Spinal cord (tissue), 10 donors: Measurements from ENCODE around the gene UMAD1. TPM values are rescaled to one million over a fixed set of nuclear protein-coding genes. Genes with fewer than 3 reads are reported as not detected.

Experiments used
- DNase-seq, 6 donors: peaks; one replicate each; pipeline versions ENCODE4 v3.0.0 to v3.0.0-alpha.2; 2013 to 2015; ENCODE audit warnings: low spot score in 6 of 6, low read depth in 4 of 6
- H3K27ac ChIP-seq: one replicate; pipeline ENCODE4 v1.5.1; 2013; ENCODE audit warnings: low read depth, low read length, control low read depth
- H3K27me3 ChIP-seq: one replicate; pipeline ENCODE4 v1.6.1; 2013; ENCODE audit warnings: low read length; ENCODE audit not compliant: control insufficient read depth, insufficient read depth
- H3K36me3 ChIP-seq: one replicate; pipeline ENCODE4 v1.6.1; 2013; ENCODE audit warnings: low read length; ENCODE audit not compliant: control insufficient read depth, insufficient read depth
- H3K4me1 ChIP-seq: one replicate; pipeline ENCODE4 v1.6.1; 2013; ENCODE audit warnings: low read length; ENCODE audit not compliant: control insufficient read depth, insufficient read depth
- H3K4me3 ChIP-seq: one replicate; pipeline ENCODE4 v1.5.1; 2013; ENCODE audit warnings: low read depth, low read length, control low read depth
- H3K9me3 ChIP-seq: one replicate; pipeline ENCODE4 v1.6.1; 2013; ENCODE audit warnings: low read length; ENCODE audit not compliant: control insufficient read depth, insufficient read depth
- WGBS: methylation state at CpG from one replicate; pipeline ENCODE4 v1.1.5; 2013; ENCODE audit warnings: missing lambda C conversion rate; ENCODE audit not compliant: insufficient coverage; 5-methylcytosine and 5-hydroxymethylcytosine counted together
- polyA plus RNA-seq, 2 donors: library from polyadenylated mRNA; unstranded; fragments of 120-200 nt; gene quantifications; one replicate each; pipeline ENCODE4 v1.2.1, GENCODE V29; 2013; ENCODE audit not compliant: insufficient read length in 2 of 2
- total RNA-seq, 2 donors: library from RNA; depleted of rRNA in 1 of 2; stranded (reverse); fragments of 120-200 nt in 1 of 2; fragments of >200 nt in 1 of 2; gene quantifications; one replicate each; pipeline versions ENCODE4 v1.2.3 to v1.2.4, GENCODE V29; 2013 to 2014
- donor health status: healthy.

UMAD1 gene
- total and polyA plus RNA-seq, 4 donors, result 12.9 to 18.1 (median 14.7) TPM

DNA sequence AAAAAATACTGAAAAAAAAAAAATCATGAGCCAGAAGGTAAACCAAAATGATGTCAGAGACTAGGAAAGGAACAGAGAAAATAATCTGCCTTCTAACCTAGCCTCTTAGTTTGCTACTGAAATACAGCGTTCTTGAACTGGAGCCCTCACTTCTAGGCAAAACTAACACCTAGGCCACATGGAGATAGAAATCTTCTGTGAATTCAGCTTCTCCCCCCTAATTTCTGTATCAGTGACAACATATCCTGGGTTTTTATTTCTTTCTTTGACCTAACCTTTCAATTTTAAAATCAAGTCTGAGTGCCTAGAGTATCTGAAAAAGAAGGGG lies 228.0 kb downstream of the UMAD1 start:
- H3K4me1 ChIP-seq, result peaks cover 3% of the 10 kb centered on the region
- DNase-seq, result no peak
- H3K4me3 ChIP-seq, result no peak overlapping the region
- no peak overlapping the region for H3K27ac ChIP-seq
- WGBS, result no CpG with 5 or more reads among the region's 1 CpG
- no peaks in the 10 kb centered on the region for H3K36me3 ChIP-seq
- no peaks in the 10 kb centered on the region for H3K9me3 ChIP-seq
- no peaks in the 10 kb centered on the region for H3K27me3 ChIP-seq

DNA sequence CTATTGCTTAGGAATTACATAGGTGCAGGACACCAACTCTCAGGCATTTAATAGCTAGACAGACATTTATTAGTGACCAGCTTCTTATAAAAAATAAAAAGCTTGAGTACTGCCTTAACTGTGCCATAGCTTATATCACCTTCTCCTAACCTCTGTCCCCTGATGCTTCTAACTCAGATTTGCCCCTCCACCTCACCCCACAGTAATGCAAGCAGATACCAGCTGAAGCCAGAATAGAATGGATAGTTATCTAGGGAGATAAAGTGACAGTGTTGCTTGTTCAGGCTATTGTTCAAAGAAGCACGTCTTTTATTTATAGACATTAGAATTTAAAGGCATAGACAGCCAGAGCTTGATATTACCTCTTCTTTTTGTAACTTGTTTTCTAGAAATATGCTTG lies 228.5 kb downstream of the UMAD1 start:
- no peaks in the 10 kb centered on the region for H3K27me3 ChIP-seq
- peaks cover 3% of the 10 kb centered on the region for H3K4me1 ChIP-seq
- no peak overlapping the region for H3K4me3 ChIP-seq
- no peaks in the 10 kb centered on the region for H3K9me3 ChIP-seq
- no peak overlapping the region for H3K27ac ChIP-seq
- WGBS, result no CpG with 5 or more reads among the region's 1 CpG
- DNase-seq, result no peak
- H3K36me3 ChIP-seq, result no peaks in the 10 kb centered on the region

DNA sequence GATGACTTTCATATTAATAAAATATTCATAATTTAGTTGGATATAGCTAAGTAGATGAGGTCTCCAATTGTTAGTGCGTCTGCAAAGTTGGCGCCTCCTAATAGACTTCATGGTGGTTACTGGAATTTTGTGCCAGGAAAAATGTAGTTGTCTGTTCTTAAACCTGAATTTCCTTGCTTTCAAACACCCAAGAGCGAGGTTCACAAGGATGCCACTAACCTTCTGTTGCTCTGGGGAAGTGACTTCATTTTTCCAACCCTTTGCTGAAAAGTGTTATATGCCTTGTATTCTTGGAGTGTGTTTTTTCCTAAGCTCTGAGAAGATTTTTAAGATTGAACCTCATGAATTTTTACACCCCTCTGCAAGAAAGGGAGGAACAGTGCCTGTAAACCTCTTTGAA lies 229.1 kb downstream of the UMAD1 start:
- H3K4me1 ChIP-seq, result peaks cover 3% of the 10 kb centered on the region
- WGBS, result no CpG with 5 or more reads among the region's 3 CpGs
- H3K9me3 ChIP-seq, result no peaks in the 10 kb centered on the region
- H3K4me3 ChIP-seq, result no peak overlapping the region
- H3K27ac ChIP-seq, result no peak overlapping the region
- no peaks in the 10 kb centered on the region for H3K36me3 ChIP-seq
- DNase-seq, result peak in 2 of 6 donors; percentile 3 to 26
- no peaks in the 10 kb centered on the region for H3K27me3 ChIP-seq

DNA sequence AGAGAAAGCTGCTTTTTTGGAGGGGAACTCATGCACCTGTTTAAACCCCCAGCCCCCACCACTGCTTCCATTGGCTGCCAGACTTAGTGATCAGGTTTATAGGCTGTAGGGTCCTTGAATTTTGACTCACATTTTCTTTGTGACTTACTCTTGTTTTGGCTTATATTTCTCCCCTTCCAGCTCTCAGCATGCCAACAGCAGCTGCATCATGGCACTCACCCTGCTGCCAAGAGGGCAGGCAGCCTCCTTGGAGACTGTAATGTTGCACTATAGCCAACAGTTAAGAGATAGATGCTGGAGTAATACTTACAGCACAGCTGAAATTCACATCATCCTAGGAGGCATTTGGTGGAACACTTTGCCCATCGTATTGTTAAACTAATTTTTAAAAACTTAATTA lies 230.0 kb downstream of the UMAD1 start:
- Histone ChIP-seq H3K27me3 (no peaks in the 10 kb centered on the region), H3K27ac (no peak overlapping the region), H3K36me3 (no peaks in the 10 kb centered on the region), H3K4me3 (no peak overlapping the region), H3K9me3 (no peaks in the 10 kb centered on the region), H3K4me1 (peaks cover 3% of the 10 kb centered on the region)
- peak in 5 of 6 donors; percentile 12 to 78 (median 23) for DNase-seq
- WGBS, result no CpG with 5 or more reads among the region's 1 CpG

- no peaks in the 10 kb centered on the region for H3K27me3 ChIP-seq
- no CpG with 5 or more reads among the region's 1 CpG for WGBS
- H3K27ac ChIP-seq, result no peak overlapping the region
- no peaks in the 10 kb centered on the region for H3K9me3 ChIP-seq
- no peaks in the 10 kb centered on the region for H3K36me3 ChIP-seq
- H3K4me1 ChIP-seq, result no peaks in the 10 kb centered on the region
- H3K4me3 ChIP-seq, result no peak overlapping the region
- DNase-seq, result no peak
These were observed 235.9 kb downstream of the UMAD1 start for GRCh38 chr7:7876419-7876818.

- DNase-seq, result no peak
- Histone ChIP-seq H3K4me3 (no peak overlapping the region), H3K9me3 (no peaks in the 10 kb centered on the region), H3K27ac (no peak overlapping the region), H3K4me1 (no peaks in the 10 kb centered on the region), H3K27me3 (no peaks in the 10 kb centered on the region), H3K36me3 (no peaks in the 10 kb centered on the region)
- WGBS, result 100% methylated on average over 3 of the region's 6 CpGs
These were observed 241.0 kb downstream of the UMAD1 start for GRCh38 chr7:7881581-7881980.

GRCh38 chr7:7882888-7883287 lies 242.3 kb downstream of the UMAD1 start:
- Histone ChIP-seq H3K27me3 (no peaks in the 10 kb centered on the region), H3K27ac (no peak overlapping the region), H3K9me3 (no peaks in the 10 kb centered on the region), H3K36me3 (no peaks in the 10 kb centered on the region), H3K4me1 (no peaks in the 10 kb centered on the region), H3K4me3 (no peak overlapping the region)
- DNase-seq, result no peak
- 89% methylated on average over 1 of the region's 2 CpGs for WGBS

DNA sequence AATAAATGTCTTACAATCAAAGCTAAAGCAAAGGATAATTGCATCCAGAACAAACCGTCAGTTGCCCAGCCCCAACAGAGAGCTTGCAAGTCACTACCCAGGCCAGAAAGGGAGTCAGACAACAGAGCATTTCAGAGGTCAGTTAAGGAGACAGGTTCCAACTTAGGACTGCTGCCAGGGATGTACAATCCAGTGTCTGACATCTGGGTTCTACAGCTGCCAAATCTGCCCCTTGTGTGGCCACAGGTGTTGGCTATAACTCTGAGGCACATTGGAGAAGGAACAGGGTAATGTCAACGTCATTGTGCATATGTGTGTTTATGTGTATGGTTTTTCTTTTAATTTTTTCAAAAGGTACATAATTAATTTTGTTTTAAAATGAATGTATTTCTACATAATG lies 242.8 kb downstream of the UMAD1 start:
- no peaks in the 10 kb centered on the region for H3K27me3 ChIP-seq
- H3K4me1 ChIP-seq, result no peaks in the 10 kb centered on the region
- no peak overlapping the region for H3K27ac ChIP-seq
- DNase-seq, result peak in 1 of 6 donors; percentile 4
- WGBS, result 50% methylated on average over 1 of the region's 2 CpGs
- H3K36me3 ChIP-seq, result no peaks in the 10 kb centered on the region
- no peaks in the 10 kb centered on the region for H3K9me3 ChIP-seq
- no peak overlapping the region for H3K4me3 ChIP-seq

GRCh38 chr7:7884855-7885254 lies 244.3 kb downstream of the UMAD1 start:
- H3K27me3 ChIP-seq, result no peaks in the 10 kb centered on the region
- H3K4me3 ChIP-seq, result no peak overlapping the region
- no peaks in the 10 kb centered on the region for H3K9me3 ChIP-seq
- H3K27ac ChIP-seq, result no peak overlapping the region
- DNase-seq, result no peak
- WGBS, result no CpG with 5 or more reads among the region's 3 CpGs
- no peaks in the 10 kb centered on the region for H3K4me1 ChIP-seq
- H3K36me3 ChIP-seq, result no peaks in the 10 kb centered on the region

DNA sequence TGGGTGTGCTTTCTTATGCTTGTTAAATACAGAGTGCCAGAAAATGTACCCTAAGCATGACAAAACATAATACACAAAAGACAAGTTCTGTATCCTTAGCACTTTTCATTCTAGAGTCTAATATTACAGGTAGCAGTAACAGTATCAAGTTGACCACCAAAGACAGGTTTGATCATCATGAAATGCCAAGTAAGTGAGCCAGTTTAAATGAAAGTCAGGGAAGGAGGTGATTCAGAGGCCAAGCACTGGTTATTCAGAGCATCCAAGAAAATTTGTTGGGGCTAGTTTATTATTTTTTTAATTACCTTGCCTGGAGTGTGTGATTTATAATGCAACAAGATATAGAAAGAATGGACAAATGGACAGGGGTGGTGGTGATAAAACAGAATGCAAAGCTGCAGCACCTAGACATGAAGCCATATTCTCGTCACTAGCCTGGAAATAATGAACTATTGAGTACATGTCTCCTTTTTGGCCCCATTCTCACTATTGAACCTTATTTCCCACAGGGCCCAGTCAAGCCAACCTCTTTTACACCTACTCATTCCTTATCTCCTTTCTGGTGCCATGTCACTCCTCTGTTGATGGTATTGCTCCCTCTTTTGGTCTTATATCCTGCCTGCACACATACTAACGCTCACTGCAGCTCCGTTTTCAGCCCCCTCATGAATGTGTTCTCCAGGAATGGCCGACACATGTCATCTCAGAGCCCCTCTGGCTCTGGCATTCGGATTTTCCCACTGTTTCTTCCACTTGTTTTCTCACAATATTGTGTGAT lies 249.4 kb downstream of the UMAD1 start:
- Histone ChIP-seq H3K4me3 (no peak overlapping the region), H3K36me3 (no peaks in the 10 kb centered on the region), H3K4me1 (peaks cover 2% of the 10 kb centered on the region), H3K27ac (no peak overlapping the region), H3K9me3 (no peaks in the 10 kb centered on the region), H3K27me3 (no peaks in the 10 kb centered on the region)
- DNase-seq, result no peak
- WGBS, result 100% methylated on average over 2 of the region's 5 CpGs
